Esophagus muscularis mucosa (tissue), 4 donors: ENCODE results near the gene WDR91. TPM values are rescaled to one million over a fixed set of nuclear protein-coding genes. Genes with fewer than 3 reads are reported as not detected.
A peak's percentile ranks its signal among the peaks of the same experiment; 100 is the strongest.

ENCODE experiments used
- DNase-seq: peaks from one replicate; pipeline ENCODE4 v3.0.0-alpha.2; 2017; ENCODE audit errors: extremely low spot score
- H3K27ac ChIP-seq, 4 donors: fragments of 200-600 bp; sonication (generic); replicated peaks in 1 of 4; 1 replicate in 3 of 4; 2 replicates in 1 of 4; pipeline ENCODE4 v1.5.1; 2016 to 2019; ENCODE audit warnings: mild to moderate bottlenecking in 1 of 4
- H3K27me3 ChIP-seq, 4 donors: fragments of 200-600 bp; sonication (generic); one replicate each; pipeline versions ENCODE4 v1.5.1 to v1.6.0; 2016 to 2019
- H3K36me3 ChIP-seq, 4 donors: fragments of 200-600 bp; sonication (generic); one replicate each; pipeline ENCODE4 v1.5.1; 2016 to 2019
- H3K4me1 ChIP-seq, 4 donors: fragments of 200-600 bp; sonication (generic); one replicate each; pipeline ENCODE4 v1.5.1; 2016 to 2019
- H3K4me3 ChIP-seq, 4 donors: fragments of 200-600 bp; sonication (generic); 1 replicate in 2 of 4; 2 replicates in 2 of 4; pipeline ENCODE4 v1.5.1; 2016 to 2019; ENCODE audit warnings: mild to moderate bottlenecking in 4 of 4, moderate library complexity in 1 of 4
- H3K9me3 ChIP-seq, 4 donors: fragments of 200-600 bp; sonication (generic); 1 replicate in 3 of 4; 2 replicates in 1 of 4; pipeline ENCODE4 v1.5.1; 2016 to 2019
- CTCF ChIP-seq, 3 experiments: fragments of 200-600 bp in 2 of 3; fragments of 450-650 bp in 1 of 3; sonication (generic) in 2 of 3; IDR thresholded peaks; one replicate each; pipeline ENCODE4 v1.5.1; 2017 to 2019; ENCODE audit warnings: antibody characterized with exemption in 3 of 3, mild to moderate bottlenecking in 2 of 3, moderate library complexity in 1 of 3
- EP300 ChIP-seq: sonication (generic); formaldehyde crosslinking; IDR thresholded peaks from one replicate; pipeline ENCODE4 v1.6.1; 2017; ENCODE audit warnings: antibody characterized with exemption
- POLR2A ChIP-seq: fragments of 450-650 bp; IDR thresholded peaks from one replicate; pipeline ENCODE4 v1.6.1; 2017; ENCODE audit warnings: antibody characterized with exemption, moderate library complexity, mild to moderate bottlenecking, low read depth
- POLR2AphosphoS5 ChIP-seq, 2 donors: sonication (generic); formaldehyde crosslinking; IDR thresholded peaks; one replicate each; pipeline ENCODE4 v1.6.1; 2017; ENCODE audit warnings: antibody characterized with exemption in 2 of 2
- WGBS: methylation state at CpG from one replicate; pipeline ENCODE4 v1.1.5; 2018; 5-methylcytosine and 5-hydroxymethylcytosine counted together
- intact Hi-C: fragments of 100-400 bp; cut with DNase I; formaldehyde crosslinking; loops from one replicate; pipeline ENCODE4 v1.15.1; 2023
- small RNA-seq, 3 donors: library from RNA; depleted of rRNA; stranded (forward); fragments of <200 nt; gene quantifications; one replicate each; pipeline ENCODE3, GENCODE V24; 2016
- total RNA-seq, 4 donors: library from RNA; depleted of rRNA; stranded (reverse); fragments of >200 nt; gene quantifications; one replicate each; pipeline versions ENCODE4 v1.1.0 to v1.2.1, GENCODE V29; 2016

Gene WDR91
- total RNA-seq, 4 donors from 2014 or later: 13.3 to 27.4 (median 20.4) TPM

- DNase-seq: no peak
- peak within 1 kb of the TSS; percentile 52 to 67 (median 58) for H3K4me3 ChIP-seq
- intact Hi-C loops: no loop called here
- peak within 1 kb of the TSS; percentile 85 to 93 (median 90) for H3K27ac ChIP-seq
- H3K27me3 ChIP-seq: no peaks in the 10 kb centered on the region
- H3K36me3 ChIP-seq: peaks cover 0 to 18% (median 5%) of the 10 kb centered on the region in 4 donors
- no peaks in the 10 kb centered on the region for H3K9me3 ChIP-seq
- 26% methylated on average over 13 of the region's 13 CpGs for WGBS
- TF ChIP-seq POLR2AphosphoS5 (IDR thresholded peaks at IDR 0.05) (peak; percentile 86 to 90), POLR2A (no peak), CTCF (IDR thresholded peaks at IDR 0.05) (peak in 1 of 3 experiments; percentile 15)
- peaks cover 30 to 45% (median 38%) of the 10 kb centered on the region in 4 donors for H3K4me1 ChIP-seq
These were observed 63.2 kb downstream of the WDR91 start, which contains the start of gene TMEM140 for GRCh38 chr7:135147899-135148721. Gene TMEM140, plus strand, starts transcription at chr7:135148072. Its CDS starts 16,370 bp downstream, at chr7:135164442.

DNA sequence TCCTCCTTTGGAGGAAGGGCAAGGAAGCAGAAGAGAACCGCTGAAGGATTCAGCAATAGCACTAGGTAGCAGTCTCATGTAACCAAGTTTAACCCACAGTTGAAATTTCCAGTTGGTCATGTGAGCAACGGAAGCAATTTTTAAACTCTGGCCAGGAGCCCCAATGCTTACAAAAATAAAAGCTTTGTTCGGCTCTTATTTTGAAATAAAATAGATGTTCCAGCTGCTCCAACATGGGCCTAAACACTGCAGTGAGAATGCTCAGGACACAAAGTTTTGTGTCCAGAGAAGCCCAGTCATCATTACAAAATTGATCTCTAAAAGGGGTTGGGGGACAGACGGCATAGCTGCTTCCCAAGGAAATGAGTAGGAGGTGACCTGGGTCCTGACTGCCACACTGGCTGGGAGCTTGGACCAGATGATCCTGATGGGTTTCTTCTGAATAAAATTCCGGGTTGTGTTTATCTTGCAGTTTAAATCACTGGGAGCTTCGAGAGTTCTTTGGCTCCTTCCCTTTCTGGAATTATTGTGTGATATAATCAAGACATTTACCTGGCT, 63.9 kb downstream of the WDR91 start:
- no peaks in the 10 kb centered on the region for H3K27me3 ChIP-seq
- H3K9me3 ChIP-seq: no peaks in the 10 kb centered on the region
- TF ChIP-seq POLR2AphosphoS5 (IDR thresholded peaks at IDR 0.05) (peak; percentile 26 to 66), EP300 (no peak)
- H3K27ac ChIP-seq: peak overlapping the region; percentile 85 to 93 (median 90)
- H3K36me3 ChIP-seq: peaks cover 0 to 12% (median 5%) of the 10 kb centered on the region in 4 donors
- peak overlapping the region; percentile 52 to 67 (median 58) for H3K4me3 ChIP-seq
- DNase-seq: no peak
- peaks cover 30 to 45% (median 38%) of the 10 kb centered on the region in 4 donors for H3K4me1 ChIP-seq
- intact Hi-C loops: no loop called here
- 5% methylated on average over 6 of the region's 6 CpGs for WGBS

- DNase-seq: no peak
- Histone ChIP-seq H3K9me3 (no peaks in the 10 kb centered on the region), H3K36me3 (no peaks in the 10 kb centered on the region), H3K4me3 (no peak overlapping the region), H3K4me1 (peaks cover 18 to 24% (median 21%) of the 10 kb centered on the region in 4 donors), H3K27me3 (no peaks in the 10 kb centered on the region), H3K27ac (no peak overlapping the region)
- intact Hi-C loops: no loop called here
- WGBS: 84% methylated on average over 3 of the region's 3 CpGs
- no peak for TF ChIP-seq EP300
- TF ChIP-seq POLR2A: no peak
- TF ChIP-seq CTCF (IDR thresholded peaks at IDR 0.05): no peak
- no peak for TF ChIP-seq POLR2AphosphoS5 (IDR thresholded peaks at IDR 0.05)
These were observed 67.2 kb downstream of the WDR91 start for GRCh38 chr7:135143885-135144668.

Small RNA genes within 50 kb of the gene (small RNA-seq; reads per million reads assigned to genes)
- 0 to 0.56 (median 0.25) reads per million in 3 donors for gene MIR6509

Other genes with a start within 250 kb of the WDR91 start
- gene AGBL3, start 225.0 kb downstream of the WDR91 start, total RNA-seq: 1 to 10 TPM in 3 of 4 donors, under 1 TPM in 1; 0.66 to 3.3 (median 1.7) TPM
- gene TMEM140, start 63.5 kb downstream of the WDR91 start, total RNA-seq: 10 to 100 TPM; 13.0 to 21.2 (median 17.1) TPM
- 10 to 100 TPM; 30.8 to 51.7 (median 40.2) TPM for gene CYREN, start 40.8 kb downstream of the WDR91 start, total RNA-seq
- not detected for gene STRA8, start 22.3 kb upstream of the WDR91 start, total RNA-seq